Lower leg skin (tissue), 3 donors: ENCODE data around the gene ZNF407.

Experiments
- POLR2A ChIP-seq, 2 donors: fragments of 450-650 bp; IDR thresholded peaks; one replicate each; pipeline ENCODE4 v1.6.1; 2016 to 2017; ENCODE audit warnings: antibody characterized with exemption in 2 of 2, mild to moderate bottlenecking in 1 of 2, moderate library complexity in 1 of 2
- TF ChIP-seq, protein P1 (sequence below), 3 donors: fragments of 450-650 bp; IDR thresholded peaks; one replicate each; pipeline ENCODE4 v1.5.1; 2016; ENCODE audit warnings: antibody characterized with exemption in 3 of 3, mild to moderate bottlenecking in 3 of 3, moderate library complexity in 2 of 3

DNA sequence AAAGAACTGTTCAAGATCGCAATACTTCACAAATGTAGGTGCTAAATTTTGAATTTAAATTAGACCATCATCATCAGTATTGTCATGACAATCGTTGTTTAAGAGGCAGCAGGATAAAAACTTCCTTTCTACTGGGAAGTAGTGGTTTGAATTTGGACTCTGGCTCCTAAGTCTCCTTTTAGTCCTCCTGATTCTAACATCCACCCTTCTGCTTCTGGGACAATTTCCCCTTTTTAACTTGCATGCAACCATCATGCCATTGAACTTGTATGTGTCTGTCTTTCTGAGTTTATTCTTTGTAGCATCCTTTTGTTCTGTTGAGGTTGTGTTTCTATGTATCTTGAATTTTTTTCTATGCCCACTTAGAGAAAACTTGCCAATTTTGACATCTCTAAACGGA, 361.5 kb downstream of the ZNF407 start:
- TF ChIP-seq, protein P1, sequence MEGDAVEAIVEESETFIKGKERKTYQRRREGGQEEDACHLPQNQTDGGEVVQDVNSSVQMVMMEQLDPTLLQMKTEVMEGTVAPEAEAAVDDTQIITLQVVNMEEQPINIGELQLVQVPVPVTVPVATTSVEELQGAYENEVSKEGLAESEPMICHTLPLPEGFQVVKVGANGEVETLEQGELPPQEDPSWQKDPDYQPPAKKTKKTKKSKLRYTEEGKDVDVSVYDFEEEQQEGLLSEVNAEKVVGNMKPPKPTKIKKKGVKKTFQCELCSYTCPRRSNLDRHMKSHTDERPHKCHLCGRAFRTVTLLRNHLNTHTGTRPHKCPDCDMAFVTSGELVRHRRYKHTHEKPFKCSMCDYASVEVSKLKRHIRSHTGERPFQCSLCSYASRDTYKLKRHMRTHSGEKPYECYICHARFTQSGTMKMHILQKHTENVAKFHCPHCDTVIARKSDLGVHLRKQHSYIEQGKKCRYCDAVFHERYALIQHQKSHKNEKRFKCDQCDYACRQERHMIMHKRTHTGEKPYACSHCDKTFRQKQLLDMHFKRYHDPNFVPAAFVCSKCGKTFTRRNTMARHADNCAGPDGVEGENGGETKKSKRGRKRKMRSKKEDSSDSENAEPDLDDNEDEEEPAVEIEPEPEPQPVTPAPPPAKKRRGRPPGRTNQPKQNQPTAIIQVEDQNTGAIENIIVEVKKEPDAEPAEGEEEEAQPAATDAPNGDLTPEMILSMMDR (IDR thresholded peaks at IDR 0.05) = no peak
- TF ChIP-seq POLR2A (IDR thresholded peaks at IDR 0.05) = no peak
